H1 (cell line): Measurements from ENCODE around the gene SLC38A10. TPM values are rescaled to one million over a fixed set of nuclear protein-coding genes. Genes with fewer than 3 reads are reported as not detected.

Experiments used
- CTCF ChIA-PET: fragments of 300-600 bp; sonication (Branson Sonifier 250); formaldehyde crosslinking; loops from one replicate; lab custom pipeline; 2021; ENCODE audit not compliant: partially characterized antibody; lab: Charles Lee
- POLR2A ChIA-PET: fragments of 300-600 bp; sonication (Branson Sonifier 250); formaldehyde crosslinking; loops from one replicate; lab custom pipeline; 2021; ENCODE audit warnings: inconsistent platforms; ENCODE audit not compliant: partially characterized antibody; lab: Charles Lee
- DNase-seq, 2 experiments: peaks; one replicate each; pipeline versions ENCODE4 v3.0.0 to v3.0.0-alpha.2; 2010 to 2022; ENCODE audit warnings: low spot score in 2 of 2, low read depth in 1 of 2, mixed read lengths in 1 of 2
- FAIRE-seq: peaks from 2 replicates; lab custom pipeline; 2011; peaks lifted over from hg19 to GRCh38; lab: Jason Lieb, UNC
- H2AFZ ChIP-seq: 2 replicates; pipeline ENCODE4 v1.8.1; 2012; ENCODE audit warnings: low read length, inconsistent platforms
- H2AK5ac ChIP-seq: 2 replicates; pipeline ENCODE4 v1.6.1; 2013; ENCODE audit warnings: low read depth, low read length
- H2BK120ac ChIP-seq: replicated peaks from 2 replicates; pipeline ENCODE3; 2013; ENCODE audit warnings: low read depth, low read length, inconsistent platforms
- H2BK12ac ChIP-seq: 2 replicates; pipeline ENCODE4 v1.6.1; 2013; ENCODE audit warnings: low read depth, low read length
- H2BK15ac ChIP-seq: 2 replicates; pipeline ENCODE4 v1.6.1; 2013; ENCODE audit warnings: low read length
- H2BK20ac ChIP-seq: 2 replicates; pipeline ENCODE4 v1.6.1; 2013; ENCODE audit warnings: low read length
- H2BK5ac ChIP-seq: 2 replicates; pipeline ENCODE4 v1.6.1; 2013; ENCODE audit warnings: low read depth, low read length
- H3K14ac ChIP-seq: 2 replicates; pipeline ENCODE4 v1.6.1; 2013; ENCODE audit warnings: inconsistent platforms; ENCODE audit not compliant: insufficient read length
- H3K18ac ChIP-seq: 2 replicates; pipeline ENCODE4 v1.6.1; 2013; ENCODE audit warnings: low read length; ENCODE audit errors: extremely low read depth
- H3K23ac ChIP-seq: 2 replicates; pipeline ENCODE4 v1.6.1; 2013; ENCODE audit warnings: inconsistent platforms; ENCODE audit not compliant: insufficient read length
- H3K23me2 ChIP-seq: 2 replicates; pipeline ENCODE4 v1.6.1; 2013; ENCODE audit warnings: low read depth, low read length
- H3K27ac ChIP-seq: 2 replicates; pipeline ENCODE4 v1.6.1; 2011; ENCODE audit warnings: low read depth, low read length, inconsistent platforms
- H3K27me3 ChIP-seq, 4 experiments: replicated peaks in 1 of 4; 1 replicate in 1 of 4; 2 replicates in 3 of 4; pipeline versions ENCODE4 v1.6.1 to v1.8.1; 2011 to 2013; ENCODE audit warnings: low read length in 3 of 4, mild to moderate bottlenecking in 3 of 4, inconsistent platforms in 2 of 4, mixed read lengths in 2 of 4, moderate library complexity in 1 of 4; ENCODE audit not compliant: control insufficient read depth in 3 of 4, insufficient read depth in 3 of 4; ENCODE audit errors: extremely low read depth in 1 of 4
- H3K36me3 ChIP-seq, 4 experiments: 2 replicates each; pipeline versions ENCODE4 v1.6.1 to v1.8.1; 2011 to 2013; ENCODE audit warnings: mild to moderate bottlenecking in 4 of 4, low read length in 3 of 4, moderate library complexity in 2 of 4, control low read depth in 1 of 4, inconsistent platforms in 1 of 4; ENCODE audit not compliant: insufficient read depth in 4 of 4, control insufficient read depth in 2 of 4
- H3K4ac ChIP-seq: replicated peaks from 2 replicates; pipeline ENCODE3; 2013; ENCODE audit warnings: low read length, low read depth, mixed read lengths, inconsistent platforms; ENCODE audit not compliant: insufficient read length
- H3K4me1 ChIP-seq, 4 experiments: replicated peaks in 1 of 4; 1 replicate in 1 of 4; 2 replicates in 3 of 4; pipeline versions ENCODE4 v1.6.1 to v1.8.1; 2011 to 2013; ENCODE audit warnings: low read length in 3 of 4, inconsistent platforms in 2 of 4, mixed read lengths in 1 of 4; ENCODE audit not compliant: insufficient read depth in 4 of 4, control insufficient read depth in 3 of 4
- H3K4me2 ChIP-seq, 2 experiments: 2 replicates each; pipeline versions ENCODE4 v1.6.1 to v1.8.1; 2011 to 2013; ENCODE audit warnings: low read depth in 2 of 2, low read length in 2 of 2, control low read depth in 1 of 2, inconsistent platforms in 1 of 2, mild to moderate bottlenecking in 1 of 2; ENCODE audit not compliant: insufficient read depth in 1 of 2
- H3K4me3 ChIP-seq, 4 experiments: fragments of 200-600, 300-600 bp in 1 of 4; sonication (generic), shearing (Covaris generic), sonication (Bioruptor Twin) in 1 of 4; 2 replicates each; pipeline versions ENCODE4 v1.5.1 to v1.8.1; 2011 to 2016; ENCODE audit warnings: low read length in 4 of 4, low read depth in 3 of 4, control low read depth in 2 of 4, inconsistent platforms in 2 of 4, mild to moderate bottlenecking in 2 of 4, mixed read lengths in 1 of 4, moderate library complexity in 1 of 4; ENCODE audit not compliant: insufficient read depth in 2 of 4; ENCODE audit errors: extremely low read depth in 1 of 4
- H3K56ac ChIP-seq: replicated peaks from 2 replicates; pipeline ENCODE3; 2013; ENCODE audit warnings: low read depth, mild to moderate bottlenecking, mixed read lengths, low read length, inconsistent platforms; ENCODE audit not compliant: insufficient read length
- H3K79me1 ChIP-seq: 2 replicates; pipeline ENCODE4 v1.6.1; 2013; ENCODE audit warnings: low read depth, low read length, control low read depth
- H3K79me2 ChIP-seq, 2 experiments: 2 replicates each; pipeline versions ENCODE4 v1.6.1 to v1.8.1; 2012 to 2013; ENCODE audit warnings: low read length in 2 of 2, mild to moderate bottlenecking in 2 of 2, inconsistent platforms in 1 of 2; ENCODE audit not compliant: insufficient read depth in 2 of 2, control insufficient read depth in 1 of 2
- H3K9ac ChIP-seq, 4 experiments: replicated peaks in 1 of 4; 1 replicate in 1 of 4; 2 replicates in 3 of 4; pipeline versions ENCODE4 v1.6.1 to v1.8.1; 2011 to 2013; ENCODE audit warnings: low read depth in 3 of 4, low read length in 3 of 4, control low read depth in 2 of 4, mild to moderate bottlenecking in 2 of 4, moderate library complexity in 2 of 4, inconsistent platforms in 1 of 4; ENCODE audit errors: extremely low read depth in 1 of 4
- H3K9me3 ChIP-seq, 2 experiments: 2 replicates each; pipeline versions ENCODE4 v1.6.1 to v1.8.1; 2012 to 2013; ENCODE audit warnings: mild to moderate bottlenecking in 2 of 2, moderate library complexity in 2 of 2, control low read depth in 1 of 2, inconsistent platforms in 1 of 2, low read depth in 1 of 2, low read length in 1 of 2, mixed read lengths in 1 of 2; ENCODE audit not compliant: insufficient read depth in 2 of 2
- H4K20me1 ChIP-seq, 2 experiments: replicated peaks in 1 of 2; 2 replicates each; pipeline versions ENCODE3 to v1.8.1; 2011 to 2013; ENCODE audit warnings: inconsistent platforms in 2 of 2, low read length in 2 of 2, mild to moderate bottlenecking in 1 of 2; ENCODE audit not compliant: insufficient read depth in 2 of 2, control insufficient read depth in 1 of 2
- H4K5ac ChIP-seq: 2 replicates; pipeline ENCODE4 v1.6.1; 2013; ENCODE audit warnings: low read length, low read depth, mixed read lengths, inconsistent platforms; ENCODE audit not compliant: insufficient read length
- H4K8ac ChIP-seq: 2 replicates; pipeline ENCODE4 v1.8.0; 2013; ENCODE audit warnings: mild to moderate bottlenecking, moderate library complexity, low read length, inconsistent platforms; ENCODE audit not compliant: insufficient read depth; ENCODE audit errors: extremely low read depth
- H4K91ac ChIP-seq: replicated peaks from 2 replicates; pipeline ENCODE3; 2013; ENCODE audit warnings: low read length, mixed read lengths, inconsistent platforms; ENCODE audit not compliant: insufficient read length
- BCL11A ChIP-seq, 2 experiments: IDR thresholded peaks; one replicate each; pipeline ENCODE4 v1.6.1; 2011; ENCODE audit warnings: low read depth in 2 of 2, low read length in 2 of 2, mild to moderate bottlenecking in 2 of 2
- KDM1A ChIP-seq: fragments of 200-600, 300-600 bp; sonication (generic); IDR thresholded peaks from 2 replicates; pipeline ENCODE4 v1.7.1; 2016; ENCODE audit warnings: mild to moderate bottlenecking, low read length, borderline replicate concordance
- KDM4A ChIP-seq: IDR thresholded peaks from one replicate; pipeline ENCODE4 v1.7.1; 2012; ENCODE audit warnings: low read depth, mild to moderate bottlenecking, moderate library complexity, low read length, inconsistent platforms; ENCODE audit not compliant: severe bottlenecking
- RNF2 ChIP-seq: fragments of 200-900, 300-1000 bp; sonication (generic); IDR thresholded peaks from 2 replicates; pipeline ENCODE4 v1.7.1; 2016; ENCODE audit warnings: borderline replicate concordance, low read depth, mild to moderate bottlenecking, antibody characterized with exemption, low read length; ENCODE audit not compliant: poor library complexity, severe bottlenecking; ENCODE audit errors: missing control alignments
- ZNF274 ChIP-seq: IDR thresholded peaks from 2 replicates; pipeline ENCODE4 v1.7.0; 2012; ENCODE audit warnings: low read length, borderline replicate concordance; ENCODE audit errors: extremely low read depth
- WGBS, 2 experiments: shearing (Covaris generic) in 1 of 2; methylation state at CpG; one replicate each; pipeline versions ENCODE4 v1.1.6 to v1.1.7; 2013 to 2015; ENCODE audit warnings: low lambda C conversion rate in 2 of 2, mixed read lengths in 2 of 2, inconsistent platforms in 1 of 2, low coverage in 1 of 2, missing lambda C conversion rate in 1 of 2; ENCODE audit not compliant: insufficient replicate concordance in 2 of 2, insufficient coverage in 1 of 2, insufficient read length in 1 of 2; ENCODE audit errors: extremely low coverage in 1 of 2, missing lambda C conversion rate in 1 of 2; 5-methylcytosine and 5-hydroxymethylcytosine counted together
- long read RNA-seq, 2 experiments: library from RNA in 1 of 2; library from capped mRNA in 1 of 2; stranded (forward); transcript quantifications; one replicate each; pipeline ENCODE4 v2.0.0, GENCODE V29; 2021; ENCODE audit warnings: inconsistent platforms in 1 of 2
- polyA minus RNA-seq, 3 experiments: library from RNA; depleted of rRNA, polyadenylated mRNA; stranded (reverse); fragments of >200 nt; gene quantifications; 1 replicate in 2 of 3; 2 replicates in 1 of 3; pipeline ENCODE4 v1.2.3, GENCODE V29; 2011
- polyA plus RNA-seq, 7 experiments: library from polyadenylated mRNA; depleted of rRNA in 3 of 7; stranded (reverse) in 5 of 7; unstranded in 2 of 7; fragments of >200 nt in 5 of 7; fragments of 200-250 nt in 2 of 7; gene quantifications; 1 replicate in 5 of 7; 2 replicates in 1 of 7; 4 replicates in 1 of 7; pipeline versions ENCODE4 v1.2.1 to v1.2.3, GENCODE V29; 2011 to 2013; ENCODE audit warnings: missing spikeins in 2 of 7, mixed read lengths in 2 of 7
- total RNA-seq: library from RNA; stranded (reverse); fragmentation: NEBNext Ultra II Directional; extraction: Animal tissue kit (Norgen Biotek cat#: 25700); gene quantifications from 2 replicates; pipeline ENCODE4 v1.2.1, GENCODE V29; 2021
- TF ChIP-seq, protein P1 (sequence below): IDR thresholded peaks from 2 replicates; pipeline ENCODE4 v1.6.1; 2012; ENCODE audit warnings: low read length, inconsistent platforms

The SLC38A10 gene
- total RNA-seq (35.7 and 41.0 TPM in 2 replicates), polyA plus RNA-seq (2011; rRNA removed) (26.4 and 44.4 TPM in 2 replicates), polyA minus RNA-seq (2011; rRNA and poly(A)+ RNA removed) (35.9 and 40.0 TPM in 2 replicates)
- polyA plus RNA-seq (2011; cell fraction: cytosol; rRNA removed) = 26.3 TPM
- polyA plus RNA-seq (2011; cell fraction: nucleus; rRNA removed) = 76.9 TPM
- 24.8 to 37.5 TPM (median 34.7 TPM) in 4 replicates for polyA plus RNA-seq (2012, experiment 1 of 2)
- 22.5 TPM for polyA plus RNA-seq (2012, experiment 2 of 2)
- 29.8 TPM for polyA plus RNA-seq (2013, experiment 1 of 2)
- 28.9 TPM for polyA plus RNA-seq (2013, experiment 2 of 2)
- 38.1 TPM for polyA minus RNA-seq (2011; cell fraction: cytosol; rRNA and poly(A)+ RNA removed)
- 47.8 TPM for polyA minus RNA-seq (2011; cell fraction: nucleus; rRNA and poly(A)+ RNA removed)
- long read RNA-seq, experiment 1, full-length matches to known transcripts = 9 of 28 reads
- long read RNA-seq, experiment 1, partial matches to known transcripts = 8 of 28 reads
- long read RNA-seq, experiment 1, other reads (novel, unspliced or antisense) = 11 of 28 reads
- long read RNA-seq, experiment 2, partial matches to known transcripts = 0 of 2 reads
- long read RNA-seq, experiment 2, other reads (novel, unspliced or antisense) = 0 of 2 reads

DNA sequence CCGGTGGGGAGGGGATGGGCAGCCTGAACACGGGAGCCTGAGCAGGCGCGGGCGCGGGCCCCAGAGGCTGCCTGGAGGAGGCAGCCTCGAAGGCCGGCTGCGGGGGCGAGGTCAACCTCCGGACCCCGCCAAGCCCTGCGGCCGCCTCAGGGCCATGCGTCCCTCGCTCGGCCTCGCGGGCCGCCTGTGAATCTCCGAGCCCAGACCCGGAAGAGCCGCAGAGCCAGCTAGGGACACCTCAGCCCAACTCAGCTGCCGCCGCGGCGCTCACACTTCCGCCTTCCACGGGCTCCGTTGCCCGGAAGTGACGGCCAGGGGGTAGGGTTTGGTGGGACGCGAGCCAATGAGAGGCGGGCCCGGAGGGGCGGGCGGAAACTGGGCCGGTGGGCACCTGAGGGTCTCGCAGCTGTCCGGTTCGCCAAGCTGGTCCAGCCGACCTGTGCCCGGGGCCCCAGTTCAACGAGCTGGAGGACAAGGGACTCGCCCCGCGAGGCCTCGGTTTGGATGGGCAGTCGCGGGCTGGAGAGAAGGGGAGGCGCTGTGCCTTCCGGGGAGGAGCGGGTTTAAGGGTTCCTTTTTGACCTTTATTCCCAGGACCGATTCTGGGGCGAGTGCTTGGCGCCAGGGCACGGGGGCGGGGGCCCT is at the start of gene SLC38A10:
SLC38A10 (minus strand) TSS at position 277 of the 645 bp plus-strand sequence. CDS start 386 bp downstream, outside the sequence.
- H2BK120ac ChIP-seq = no peak within 1 kb of the TSS
- peak within 1 kb of the TSS; percentile 98 for H4K5ac ChIP-seq
- H3K23ac ChIP-seq = no peak within 1 kb of the TSS
- CTCF ChIA-PET = interaction anchor here (0.6 to 2.6 kb wide), 20 partner anchors 10 to 235 kb away, joined by 3 to 24 read pairs (median 4); no protein-coding TSS in a partner anchor
- no peak within 1 kb of the TSS for H2BK20ac ChIP-seq
- WGBS, 2 experiments = 2% methylated on average over 47 of the region's 59 CpGs; no CpG with 5 or more reads in 1 of the 2 experiments
- peak within 1 kb of the TSS; percentile 63 to 76 (median 66); a peak in 6 of 7 replicates for H3K9ac ChIP-seq
- peaks cover 0 to 17% of the 10 kb centered on the region in 2 experiments; a peak in 2 of 4 replicates for H3K79me2 ChIP-seq
- H2AK5ac ChIP-seq = peak within 1 kb of the TSS; percentile 11; the same call in 1 of the 2 replicates
- H3K79me1 ChIP-seq = peaks cover 6% of the 10 kb centered on the region
- H2BK15ac ChIP-seq = no peak within 1 kb of the TSS
- peaks cover 7% of the 10 kb centered on the region for H3K23me2 ChIP-seq
- peak within 1 kb of the TSS; percentile 60 for H3K18ac ChIP-seq
- FAIRE-seq (no peak), DNase-seq (peak; percentile 21 to 92)
- H4K8ac ChIP-seq = peak within 1 kb of the TSS; percentile 91
- no peak within 1 kb of the TSS for H2BK5ac ChIP-seq
- no peaks in the 10 kb centered on the region for H3K9me3 ChIP-seq
- no peak within 1 kb of the TSS for H3K14ac ChIP-seq
- H3K4me3 ChIP-seq = peak within 1 kb of the TSS; percentile 65 to 89 (median 74)
- peaks cover 3 to 6% (median 4%) of the 10 kb centered on the region in 4 experiments; a peak in 5 of 7 replicates for H3K4me1 ChIP-seq
- H4K91ac ChIP-seq = peak within 1 kb of the TSS; percentile 70
- no peaks in the 10 kb centered on the region for H3K27me3 ChIP-seq
- H4K20me1 ChIP-seq = peaks cover 0 to 16% of the 10 kb centered on the region in 2 experiments
- H3K4ac ChIP-seq = no peak within 1 kb of the TSS
- H3K36me3 ChIP-seq = no peaks in the 10 kb centered on the region; a peak in 1 of 8 replicates
- H3K56ac ChIP-seq = no peak within 1 kb of the TSS
- no peak within 1 kb of the TSS for H2BK12ac ChIP-seq
- H2AFZ ChIP-seq = peak within 1 kb of the TSS; percentile 43; the same call in 1 of the 2 replicates
- H3K4me2 ChIP-seq = peak within 1 kb of the TSS; percentile 85 to 94
- POLR2A ChIA-PET = interaction anchor here (1.0 to 1.7 kb wide), 3 partner anchors 38 to 215 kb away, joined by 3 to 4 read pairs (median 3); no protein-coding TSS in a partner anchor
- peak within 1 kb of the TSS; percentile 29; the same call in 1 of the 2 replicates for H3K27ac ChIP-seq
- TF ChIP-seq KDM1A = no peak
- TF ChIP-seq, protein P1, sequence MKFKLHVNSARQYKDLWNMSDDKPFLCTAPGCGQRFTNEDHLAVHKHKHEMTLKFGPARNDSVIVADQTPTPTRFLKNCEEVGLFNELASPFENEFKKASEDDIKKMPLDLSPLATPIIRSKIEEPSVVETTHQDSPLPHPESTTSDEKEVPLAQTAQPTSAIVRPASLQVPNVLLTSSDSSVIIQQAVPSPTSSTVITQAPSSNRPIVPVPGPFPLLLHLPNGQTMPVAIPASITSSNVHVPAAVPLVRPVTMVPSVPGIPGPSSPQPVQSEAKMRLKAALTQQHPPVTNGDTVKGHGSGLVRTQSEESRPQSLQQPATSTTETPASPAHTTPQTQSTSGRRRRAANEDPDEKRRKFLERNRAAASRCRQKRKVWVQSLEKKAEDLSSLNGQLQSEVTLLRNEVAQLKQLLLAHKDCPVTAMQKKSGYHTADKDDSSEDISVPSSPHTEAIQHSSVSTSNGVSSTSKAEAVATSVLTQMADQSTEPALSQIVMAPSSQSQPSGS = no peak
- TF ChIP-seq BCL11A (IDR thresholded peaks at IDR 0.05; ENCODE audit: low read depth in 2 of 2, low read length in 2 of 2) = no peak
- peak; percentile 76 for TF ChIP-seq KDM4A
- no peak for TF ChIP-seq ZNF274
- no peak for TF ChIP-seq RNF2
